Stimulated activated CD8-positive, alpha-beta memory T cell treated with anti-CD3 and anti-CD28 coated beads, Interleukin-4, amount 100 ng/mL, for 48 hours (primary cell): ENCODE results near the gene ZNF324.
A peak's percentile ranks its signal among the peaks of the same experiment; 100 is the strongest.
"Not testable (repeated sequence)": the region's sequence is repeated elsewhere in the genome, so short reads cannot be mapped to it uniquely, and the experiment has no call there.

Experiments used
- DNase-seq: peaks from one replicate; pipeline ENCODE4 v3.0.0-alpha.2; 2020

ZNF324 gene

GRCh38 chr19:58507602-58508223, 40.8 kb downstream of the ZNF324 start:
- DNase-seq, result not testable (repeated sequence)

GRCh38 chr19:58509731-58510083, 42.8 kb downstream of the ZNF324 start:
- DNase-seq, result no peak

GRCh38 chr19:58510084-58510862, 43.4 kb downstream of the ZNF324 start:
- no peak for DNase-seq

GRCh38 chr19:58511353-58512208, 44.7 kb downstream of the ZNF324 start, which contains the start of gene SLC27A5:
Gene SLC27A5, minus strand, starts transcription at chr19:58511992. Its CDS starts 37 bp downstream, at chr19:58511955.
- no peak for DNase-seq

- DNase-seq, result no peak
Measured at GRCh38 chr19:58513213-58513693, 46.4 kb downstream of the ZNF324 start.

- DNase-seq, result peak; percentile 97
Measured at GRCh38 chr19:58513694-58514563, 47.0 kb downstream of the ZNF324 start.

GRCh38 chr19:58514564-58515022, 47.7 kb downstream of the ZNF324 start:
- no peak for DNase-seq

GRCh38 chr19:58515259-58515658, 48.4 kb downstream of the ZNF324 start:
- DNase-seq, result no peak

GRCh38 chr19:58516246-58516836, 49.5 kb downstream of the ZNF324 start:
- DNase-seq, result no peak

GRCh38 chr19:58516964-58517833, 50.3 kb downstream of the ZNF324 start:
- no peak for DNase-seq

GRCh38 chr19:58518256-58519086, 51.6 kb downstream of the ZNF324 start:
- DNase-seq, result no peak

- DNase-seq, result peak; percentile 71
Measured at GRCh38 chr19:58519087-58519354, 52.1 kb downstream of the ZNF324 start.

GRCh38 chr19:58519355-58520256, 52.7 kb downstream of the ZNF324 start, which contains the start of gene ZBTB45:
Gene ZBTB45, minus strand, starts transcription at chr19:58519810. Its CDS starts 2,137 bp downstream, at chr19:58517673.
- peak; percentile 96 for DNase-seq

GRCh38 chr19:58520257-58520599, 53.3 kb downstream of the ZNF324 start:
- no peak for DNase-seq

- DNase-seq, result no peak
Measured at GRCh38 chr19:58521651-58522050, 54.8 kb downstream of the ZNF324 start.

- no peak for DNase-seq
Measured at GRCh38 chr19:58522709-58523108, 55.8 kb downstream of the ZNF324 start.
